ENCODE data around the gene LMAN2.

LMAN2 gene

GRCh38 chr5:177339107-177339638, 12.3 kb downstream of the LMAN2 start:
- Histone ChIP-seq H3K4me3 (no peak overlapping the region), H3K36me3 (peaks cover 35 to 83% (median 56%) of the 10 kb centered on the region in 3 donors), H3K27ac (no peak overlapping the region), H3K9me3 (no peaks in the 10 kb centered on the region), H3K27me3 (no peaks in the 10 kb centered on the region), H3K4me1 (peaks cover 0 to 7% (median 0%) of the 10 kb centered on the region in 4 donors)
- TF ChIP-seq, protein P1, sequence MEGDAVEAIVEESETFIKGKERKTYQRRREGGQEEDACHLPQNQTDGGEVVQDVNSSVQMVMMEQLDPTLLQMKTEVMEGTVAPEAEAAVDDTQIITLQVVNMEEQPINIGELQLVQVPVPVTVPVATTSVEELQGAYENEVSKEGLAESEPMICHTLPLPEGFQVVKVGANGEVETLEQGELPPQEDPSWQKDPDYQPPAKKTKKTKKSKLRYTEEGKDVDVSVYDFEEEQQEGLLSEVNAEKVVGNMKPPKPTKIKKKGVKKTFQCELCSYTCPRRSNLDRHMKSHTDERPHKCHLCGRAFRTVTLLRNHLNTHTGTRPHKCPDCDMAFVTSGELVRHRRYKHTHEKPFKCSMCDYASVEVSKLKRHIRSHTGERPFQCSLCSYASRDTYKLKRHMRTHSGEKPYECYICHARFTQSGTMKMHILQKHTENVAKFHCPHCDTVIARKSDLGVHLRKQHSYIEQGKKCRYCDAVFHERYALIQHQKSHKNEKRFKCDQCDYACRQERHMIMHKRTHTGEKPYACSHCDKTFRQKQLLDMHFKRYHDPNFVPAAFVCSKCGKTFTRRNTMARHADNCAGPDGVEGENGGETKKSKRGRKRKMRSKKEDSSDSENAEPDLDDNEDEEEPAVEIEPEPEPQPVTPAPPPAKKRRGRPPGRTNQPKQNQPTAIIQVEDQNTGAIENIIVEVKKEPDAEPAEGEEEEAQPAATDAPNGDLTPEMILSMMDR (IDR thresholded peaks at IDR 0.05), result no peak
- intact Hi-C loops (cut with DNase I; ENCODE audit: low total_unique reads), result no loop called here
- DNase-seq, result no peak

DNA sequence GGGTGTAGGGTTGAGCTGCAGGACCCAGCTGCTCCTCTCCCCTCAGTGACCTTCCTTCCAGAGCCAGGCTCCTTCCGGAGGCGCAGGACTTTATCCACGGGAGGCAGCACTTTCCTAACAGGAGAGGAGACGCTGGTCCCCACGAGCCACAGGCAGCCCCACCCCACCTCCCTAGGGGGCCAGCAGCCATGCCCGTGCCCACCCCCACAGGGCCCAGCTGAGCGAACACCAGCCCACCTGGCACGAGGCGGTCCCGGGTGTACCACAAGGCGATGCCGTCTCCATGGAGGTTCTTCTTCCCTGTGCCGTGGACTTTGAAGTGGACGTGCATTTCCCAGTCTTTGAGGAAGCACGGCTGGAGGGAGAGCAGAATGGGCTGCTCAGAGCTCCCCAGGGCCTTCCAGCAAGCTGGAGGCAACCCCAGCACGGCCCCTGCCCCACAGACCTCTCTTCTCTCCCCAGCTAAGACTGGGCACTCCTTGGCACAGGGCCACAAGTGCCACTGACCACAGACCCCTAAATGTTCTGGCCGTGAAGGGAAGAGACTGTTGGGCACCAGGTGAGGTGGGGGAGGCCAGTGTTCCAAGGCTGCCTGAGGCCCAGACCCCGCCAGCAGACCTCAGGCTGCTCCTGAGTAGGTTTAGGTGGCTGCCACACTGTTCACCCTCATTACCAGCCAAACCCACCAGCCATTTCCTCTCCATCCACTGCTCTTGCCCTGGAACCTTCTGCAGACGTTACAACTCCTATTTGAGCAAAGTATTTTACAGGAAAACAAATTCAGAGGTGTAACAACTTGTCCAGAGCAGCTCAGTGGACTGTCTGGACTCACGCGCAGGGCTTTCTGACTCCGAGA, 13.0 kb downstream of the LMAN2 start:
- Histone ChIP-seq H3K27ac (no peak overlapping the region), H3K36me3 (peaks cover 42 to 88% (median 63%) of the 10 kb centered on the region in 3 donors), H3K4me1 (peaks cover 0 to 10% (median 0%) of the 10 kb centered on the region in 4 donors), H3K9me3 (no peaks in the 10 kb centered on the region), H3K27me3 (no peaks in the 10 kb centered on the region), H3K4me3 (no peak overlapping the region)
- DNase-seq, result no peak
- TF ChIP-seq, protein P1 (IDR thresholded peaks at IDR 0.05), result no peak
- intact Hi-C loops (cut with DNase I; ENCODE audit: low total_unique reads), result no loop called here

DNA sequence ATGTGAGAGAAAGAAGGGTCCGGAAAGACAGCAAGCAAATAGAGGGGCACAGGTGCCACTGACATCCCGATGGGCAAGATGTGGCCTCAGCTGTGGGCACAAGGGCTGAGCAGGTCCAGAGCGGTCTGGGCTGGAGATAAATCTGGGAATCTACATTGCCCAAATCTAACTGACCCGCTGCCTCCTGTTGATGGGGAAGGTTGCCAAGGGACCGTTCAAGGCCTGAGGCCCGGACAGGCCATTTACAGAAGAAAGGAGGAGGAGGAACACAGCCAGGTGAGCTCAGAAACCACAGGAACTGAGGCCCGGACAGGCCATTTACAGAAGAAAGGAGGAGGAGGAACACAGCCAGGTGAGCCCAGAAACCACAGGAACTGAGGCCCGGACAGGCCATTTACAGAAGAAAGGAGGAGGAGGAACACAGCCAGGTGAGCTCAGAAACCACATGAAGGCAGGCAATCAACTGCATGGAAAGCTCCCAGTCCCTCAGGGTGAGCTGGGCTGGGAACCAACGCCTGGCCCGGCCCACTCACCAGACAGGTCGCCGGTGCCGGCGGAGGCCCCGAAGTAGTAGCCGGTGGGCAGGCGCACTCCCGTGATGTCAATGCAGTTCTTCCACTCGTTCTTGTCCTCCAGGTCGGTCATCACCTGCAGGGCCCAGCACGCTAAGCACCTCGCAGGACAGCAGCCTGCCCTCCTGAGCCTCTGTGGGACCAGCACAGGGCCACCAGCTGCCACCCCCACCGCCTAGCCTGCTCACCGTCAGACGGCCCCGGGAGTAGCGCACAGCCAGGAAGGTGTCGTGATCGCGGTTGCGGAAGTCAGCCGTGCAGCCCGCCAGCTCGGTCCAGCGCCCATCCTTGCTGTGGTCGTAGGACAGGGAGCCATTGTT, 14.6 kb downstream of the LMAN2 start:
- Histone ChIP-seq H3K27me3 (no peaks in the 10 kb centered on the region), H3K36me3 (peaks cover 55 to 93% (median 75%) of the 10 kb centered on the region in 3 donors), H3K4me3 (no peak overlapping the region), H3K27ac (no peak overlapping the region), H3K4me1 (peaks cover 0 to 10% (median 0%) of the 10 kb centered on the region in 4 donors), H3K9me3 (no peaks in the 10 kb centered on the region)
- DNase-seq, result no peak
- intact Hi-C loops (cut with DNase I; ENCODE audit: low total_unique reads), result no loop called here
- TF ChIP-seq, protein P1 (IDR thresholded peaks at IDR 0.05), result no peak

DNA sequence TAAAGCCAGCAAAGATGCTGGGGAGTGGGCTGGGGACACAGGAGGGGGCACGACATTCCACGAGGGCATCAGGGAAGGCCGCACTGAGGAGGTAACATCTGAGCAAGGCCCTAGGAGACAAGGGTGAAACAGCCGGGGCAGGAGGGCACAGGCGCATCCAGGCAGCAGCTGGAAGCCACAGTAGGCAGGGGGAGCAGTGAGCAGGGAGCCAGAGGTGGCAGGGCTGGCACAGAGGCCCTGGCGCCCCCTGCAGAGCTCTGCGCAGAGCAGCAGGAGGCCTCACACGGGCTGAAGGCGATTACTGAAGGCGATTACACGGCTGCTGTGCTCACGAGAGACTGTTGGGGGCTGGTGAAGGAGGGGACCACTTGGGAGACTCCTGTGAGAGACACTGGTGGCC, 15.4 kb downstream of the LMAN2 start:
- TF ChIP-seq, protein P1 (IDR thresholded peaks at IDR 0.05), result no peak
- DNase-seq, result no peak

GRCh38 chr5:177335701-177336065, 15.8 kb downstream of the LMAN2 start:
- DNase-seq, result no peak
- Histone ChIP-seq H3K4me1 (peaks cover 0 to 10% (median 0%) of the 10 kb centered on the region in 4 donors), H3K36me3 (peaks cover 59 to 96% (median 78%) of the 10 kb centered on the region in 3 donors), H3K27ac (no peak overlapping the region), H3K4me3 (no peak overlapping the region), H3K9me3 (no peaks in the 10 kb centered on the region), H3K27me3 (no peaks in the 10 kb centered on the region)
- intact Hi-C loops (cut with DNase I; ENCODE audit: low total_unique reads), result no loop called here
- TF ChIP-seq, protein P1 (IDR thresholded peaks at IDR 0.05), result no peak

More for the DNA sequence above, 15.4 kb downstream of the LMAN2 start:
- Histone ChIP-seq H3K27ac (no peak overlapping the region), H3K4me3 (no peak overlapping the region), H3K27me3 (no peaks in the 10 kb centered on the region), H3K9me3 (no peaks in the 10 kb centered on the region), H3K4me1 (peaks cover 0 to 10% (median 0%) of the 10 kb centered on the region in 4 donors), H3K36me3 (peaks cover 59 to 93% (median 75%) of the 10 kb centered on the region in 3 donors)
- intact Hi-C loops (cut with DNase I; ENCODE audit: low total_unique reads), result no loop called here

Data from tibial artery (tissue), 4 donors.